Epithelial cell of prostate (primary cell): ENCODE results near the gene DLG2.

Experiments used
- DNase-seq: peaks from one replicate; pipeline ENCODE4 v3.0.0-alpha.2; 2011; ENCODE audit warnings: low read depth, low spot score
- H3K27ac ChIP-seq: fragments of 450-650 bp; 2 replicates; pipeline ENCODE4 v1.5.1; 2017; ENCODE audit warnings: mild to moderate bottlenecking

DLG2 gene

GRCh38 chr11:83957038-83957900, 1669.9 kb downstream of the DLG2 start:
- DNase-seq = no peak
- H3K27ac ChIP-seq = no peak overlapping the region

GRCh38 chr11:83956119-83956697, 1670.9 kb downstream of the DLG2 start:
- no peak overlapping the region for H3K27ac ChIP-seq
- no peak for DNase-seq

GRCh38 chr11:83954780-83955179, 1672.4 kb downstream of the DLG2 start:
- no peak overlapping the region for H3K27ac ChIP-seq
- DNase-seq = no peak

GRCh38 chr11:83951521-83951920, 1675.6 kb downstream of the DLG2 start:
- no peak overlapping the region for H3K27ac ChIP-seq
- no peak for DNase-seq

GRCh38 chr11:83948200-83948599, 1678.9 kb downstream of the DLG2 start:
- no peak for DNase-seq
- H3K27ac ChIP-seq = no peak overlapping the region

- DNase-seq = no peak
- H3K27ac ChIP-seq = no peak overlapping the region
These were observed 1681.2 kb downstream of the DLG2 start for GRCh38 chr11:83945976-83946375.

- H3K27ac ChIP-seq = no peak overlapping the region
- DNase-seq = no peak
These were observed 1686.1 kb downstream of the DLG2 start for GRCh38 chr11:83941050-83941449.

GRCh38 chr11:83938148-83938547, 1689.0 kb downstream of the DLG2 start:
- no peak overlapping the region for H3K27ac ChIP-seq
- DNase-seq = no peak

- DNase-seq = no peak
- no peak overlapping the region for H3K27ac ChIP-seq
These were observed 1694.1 kb downstream of the DLG2 start for GRCh38 chr11:83933008-83933407.

GRCh38 chr11:83927422-83927821, 1699.7 kb downstream of the DLG2 start:
- H3K27ac ChIP-seq = no peak overlapping the region
- DNase-seq = no peak

- DNase-seq = no peak
- H3K27ac ChIP-seq = no peak overlapping the region
These were observed 1702.2 kb downstream of the DLG2 start for GRCh38 chr11:83924795-83925542.

- H3K27ac ChIP-seq = no peak overlapping the region
These were observed 1703.2 kb downstream of the DLG2 start for GRCh38 chr11:83923961-83924360.

GRCh38 chr11:83922953-83923352, 1704.2 kb downstream of the DLG2 start:
- no peak overlapping the region for H3K27ac ChIP-seq
- DNase-seq = no peak

More at GRCh38 chr11:83923961-83924360, 1703.2 kb downstream of the DLG2 start:
- DNase-seq = no peak

GRCh38 chr11:83922318-83922717, 1704.8 kb downstream of the DLG2 start:
- no peak overlapping the region for H3K27ac ChIP-seq
- DNase-seq = no peak

- no peak for DNase-seq
These were observed 1705.5 kb downstream of the DLG2 start for GRCh38 chr11:83921447-83922192.

GRCh38 chr11:83918476-83918875, 1708.7 kb downstream of the DLG2 start:
- DNase-seq = no peak
- no peak overlapping the region for H3K27ac ChIP-seq

More at GRCh38 chr11:83921447-83922192, 1705.5 kb downstream of the DLG2 start:
- no peak overlapping the region for H3K27ac ChIP-seq

GRCh38 chr11:83914995-83915394, 1712.1 kb downstream of the DLG2 start:
- no peak overlapping the region for H3K27ac ChIP-seq
- no peak for DNase-seq

GRCh38 chr11:83909579-83910534, 1717.3 kb downstream of the DLG2 start:
- no peak for DNase-seq
- H3K27ac ChIP-seq = no peak overlapping the region

GRCh38 chr11:83908298-83908856, 1718.8 kb downstream of the DLG2 start:
- no peak overlapping the region for H3K27ac ChIP-seq
- DNase-seq = no peak
